K562 (cell line): ENCODE measurements around the gene NUDT6. TPM values are rescaled to one million over a fixed set of nuclear protein-coding genes. Genes with fewer than 3 reads are reported as not detected.

ENCODE experiments used
- ATAC-seq: fragments of 200-7000 bp; cut with Tn5 transposase; 3 replicates; pipeline ENCODE4 v1.9.1; 2020; ENCODE audit warnings: moderate library complexity
- BruUV-seq: library from RNA; stranded (reverse); fragments of 400-500 nt; replicated peaks from 2 replicates; lab custom pipeline; 2021; lab: Mats Ljungman, UMichigan
- CTCF ChIA-PET: fragments of 300-600 bp; formaldehyde crosslinking; extraction: SDS; loops from one replicate; lab custom pipeline; 2021; ENCODE audit warnings: low intra/inter-chr PET ratio; lab: Yijun Ruan, JAX
- POLR2A ChIA-PET: fragments of 300-600, 350-650 bp; sonication (Branson Sonifier 250); formaldehyde crosslinking; extraction: SDS; loops from one replicate; lab custom pipeline; 2021; ENCODE audit warnings: antibody characterized with exemption, inconsistent platforms; lab: Yijun Ruan, JAX
- DNase-seq, 4 experiments: peaks; one replicate each; pipeline versions ENCODE4 v3.0.0 to v3.0.0-alpha.2; 2011 to 2018; ENCODE audit warnings: low spot score in 3 of 4, mixed read lengths in 3 of 4; ENCODE audit errors: extremely low read depth in 1 of 4
- FAIRE-seq: peaks from 2 replicates; lab custom pipeline; 2011; peaks lifted over from hg19 to GRCh38; lab: Jason Lieb, UNC
- H2AFZ ChIP-seq: 2 replicates; pipeline ENCODE4 v1.6.0; 2011; ENCODE audit warnings: low read depth, low read length, control low read depth, inconsistent platforms
- H3K27ac ChIP-seq: fragments of 200-600 bp; 3 replicates; pipeline ENCODE4 v1.8.0; 2011; ENCODE audit warnings: low read depth, mild to moderate bottlenecking, control low read depth, inconsistent platforms, low read length, moderate library complexity, mixed read lengths; ENCODE audit errors: extremely low read depth
- H3K27me3 ChIP-seq, 2 experiments: fragments of 300-600 bp in 1 of 2; 2 replicates in 1 of 2; 3 replicates in 1 of 2; pipeline versions ENCODE4 v1.6.0 to v1.8.0; 2011; ENCODE audit warnings: inconsistent platforms in 2 of 2, low read length in 2 of 2, mild to moderate bottlenecking in 1 of 2, mixed read lengths in 1 of 2, moderate library complexity in 1 of 2; ENCODE audit not compliant: control insufficient read depth in 2 of 2, insufficient read depth in 2 of 2
- H3K36me3 ChIP-seq: fragments of 300-600 bp; 3 replicates; pipeline ENCODE4 v1.8.0; 2011; ENCODE audit warnings: mild to moderate bottlenecking, low read length, inconsistent platforms; ENCODE audit not compliant: control insufficient read depth, insufficient read depth
- H3K4me1 ChIP-seq, 2 experiments: fragments of 200-600 bp in 1 of 2; replicated peaks in 1 of 2; 2 replicates in 1 of 2; 3 replicates in 1 of 2; pipeline versions ENCODE4 v1.5.1 to v1.8.0; 2011; ENCODE audit warnings: inconsistent platforms in 2 of 2, low read length in 2 of 2, mild to moderate bottlenecking in 1 of 2, mixed read lengths in 1 of 2, moderate library complexity in 1 of 2; ENCODE audit not compliant: control insufficient read depth in 2 of 2, insufficient read depth in 2 of 2
- H3K4me2 ChIP-seq: 2 replicates; pipeline ENCODE4 v1.6.1; 2011; ENCODE audit warnings: low read length, control low read depth, inconsistent platforms, mixed read lengths; ENCODE audit not compliant: insufficient read depth
- H3K4me3 ChIP-seq: fragments of 200-600 bp; sonication (generic), shearing (Covaris generic); 2 replicates; pipeline ENCODE4 v1.5.1; 2016; ENCODE audit warnings: control low read depth, inconsistent platforms
- H3K79me2 ChIP-seq: fragments of 200-600 bp; 3 replicates; pipeline ENCODE4 v1.8.0; 2011; ENCODE audit warnings: low read length, inconsistent platforms; ENCODE audit not compliant: control insufficient read depth, insufficient read depth
- H3K9ac ChIP-seq, 2 experiments: 2 replicates each; pipeline versions ENCODE4 v1.6.0 to v1.6.1; 2011; ENCODE audit warnings: low read depth in 2 of 2, low read length in 2 of 2, control low read depth in 1 of 2, inconsistent platforms in 1 of 2, mild to moderate bottlenecking in 1 of 2, mixed read lengths in 1 of 2; ENCODE audit not compliant: insufficient read depth in 1 of 2
- H3K9me1 ChIP-seq: one replicate; pipeline ENCODE4 v1.6.0; 2011; ENCODE audit warnings: inconsistent platforms, mild to moderate bottlenecking, low read length, moderate library complexity; ENCODE audit not compliant: control insufficient read depth, insufficient read depth
- H3K9me3 ChIP-seq: replicated peaks from 2 replicates; pipeline ENCODE4 v1.5.1; 2011; ENCODE audit warnings: low read depth, low read length, inconsistent platforms; ENCODE audit not compliant: control insufficient read depth, insufficient read depth
- H4K20me1 ChIP-seq: replicated peaks from 2 replicates; pipeline ENCODE4 v1.6.1; 2011; ENCODE audit warnings: low read length, inconsistent platforms, mixed read lengths; ENCODE audit not compliant: control insufficient read depth, insufficient read depth
- CEBPZ ChIP-seq: fragments of 150-350 bp; IDR thresholded peaks from 2 replicates; pipeline ENCODE4 v1.6.1; 2014; ENCODE audit warnings: low read depth, mild to moderate bottlenecking, low read length, borderline replicate concordance
- HNRNPH1 ChIP-seq: fragments of 200-400 bp; formaldehyde crosslinking; optimal IDR thresholded peaks from 2 replicates; pipeline ENCODE3; 2017; ENCODE audit warnings: low read depth, mild to moderate bottlenecking, low read length, moderate library complexity
- HOXB6 ChIP-seq: fragments of 250-450 bp; sonication (Bioruptor Pico); IDR thresholded peaks from 2 replicates; pipeline ENCODE4 v1.5.1; 2022; ENCODE audit warnings: mild to moderate bottlenecking, borderline replicate concordance
- OTX1 ChIP-seq: fragments of 450-650 bp; formaldehyde crosslinking; IDR thresholded peaks from 2 replicates; pipeline ENCODE4 v1.4.0; 2022; ENCODE audit warnings: mild to moderate bottlenecking
- PURB ChIP-seq: sonication (generic); formaldehyde crosslinking; IDR thresholded peaks from 2 replicates; pipeline ENCODE4 v1.9.0; 2021; ENCODE audit warnings: low read depth, mild to moderate bottlenecking, missing genetic modification reagents
- RCOR1 ChIP-seq, 2 experiments: IDR thresholded peaks; 2 replicates each; pipeline ENCODE4 v1.6.1; 2012; ENCODE audit warnings: low read depth in 2 of 2, low read length in 2 of 2, borderline replicate concordance in 1 of 2, improper control_type of control experiment in 1 of 2
- SRSF9 ChIP-seq: fragments of 200-400 bp; formaldehyde crosslinking; IDR thresholded peaks from 2 replicates; pipeline ENCODE4 v1.6.1; 2017; ENCODE audit warnings: low read depth, low read length, borderline replicate concordance
- ZBTB33 ChIP-seq: sonication (generic); formaldehyde crosslinking; IDR thresholded peaks from 2 replicates; pipeline ENCODE4 v1.8.1; 2023; ENCODE audit warnings: mild to moderate bottlenecking, missing genetic modification reagents
- ZNF146 ChIP-seq: IDR thresholded peaks from one replicate; pipeline ENCODE4 v1.6.1; 2018; ENCODE audit warnings: missing compliant biosample characterization; ENCODE audit not compliant: unreplicated experiment
- ZNF551 ChIP-seq: fragments of 250-450 bp; sonication (Bioruptor Pico); IDR thresholded peaks from 2 replicates; pipeline ENCODE4 v1.5.0; 2021; ENCODE audit warnings: mild to moderate bottlenecking, moderate library complexity
- WGBS: fragments of 100-300 bp; shearing (Covaris generic); methylation state at CpG from one replicate; pipeline ENCODE4 v1.1.6; 2016; ENCODE audit warnings: low coverage, mixed read lengths; ENCODE audit not compliant: insufficient coverage; ENCODE audit errors: missing lambda C conversion rate; 5-methylcytosine and 5-hydroxymethylcytosine counted together
- in situ Hi-C: fragments of 300-500 bp; cut with MboI; formaldehyde crosslinking; loops from 4 replicates; pipeline ENCODE4 v1.15.0; 2018; ENCODE audit warnings: inconsistent platforms, mixed read lengths
- intact Hi-C: fragments of 100-400 bp; cut with micrococcal nuclease; formaldehyde crosslinking; loops from 2 replicates; pipeline ENCODE4 v1.14.2; 2022
- polyA plus RNA-seq, 8 experiments: library from polyadenylated mRNA; depleted of rRNA in 4 of 8; stranded (reverse) in 5 of 8; unstranded in 3 of 8; fragments of >200 nt; fragmentation: Nextera tagmentation in 2 of 8; fragmentation: Illumina TruSeq in 1 of 8; extraction: Ambion mirVana in 2 of 8; extraction: Trizol in 1 of 8; gene quantifications; 2 replicates each; pipeline versions ENCODE4 v1.2.1 to v1.2.3, GENCODE V29; 2011 to 2014; ENCODE audit warnings: inconsistent platforms in 1 of 8, missing spikeins in 1 of 8
- total RNA-seq, 7 experiments: library from RNA; depleted of rRNA in 6 of 7; stranded (reverse); fragments of >200 nt in 6 of 7; fragmentation: Illumina TruSeq in 2 of 7; extraction: Trizol in 2 of 7; gene quantifications; 2 replicates each; pipeline versions ENCODE4 v1.2.1 to v1.2.3, GENCODE V29; 2011 to 2021; ENCODE audit warnings: low replicate concordance in 1 of 7

NUDT6 gene
- total and polyA plus RNA-seq, 9 of the 15 experiments (the other 6 are each of a cell fraction or from before 2014, with no cell fraction given) = 9.4 to 18.1 (median 13.4) TPM

GRCh38 chr4:122890147-122890795 lies 32.1 kb downstream of the NUDT6 start:
- ATAC-seq = no peak
- POLR2A ChIA-PET = no interaction called here
- FAIRE-seq = no peak
- DNase-seq = no peak
- WGBS = 74% methylated on average over 2 of the region's 2 CpGs
- H3K36me3 ChIP-seq = peaks cover 31% of the 10 kb centered on the region; the same call in 1 of the 3 replicates
- no TSS peak for BruUV-seq
- H3K79me2 ChIP-seq = no peaks in the 10 kb centered on the region
- H4K20me1 ChIP-seq = no peaks in the 10 kb centered on the region
- no peak overlapping the region for H3K4me2 ChIP-seq
- CTCF ChIA-PET = no interaction called here
- H3K4me1 ChIP-seq = no peaks in the 10 kb centered on the region
- no peaks in the 10 kb centered on the region for H3K9me1 ChIP-seq
- intact Hi-C loops = no loop called here
- in situ Hi-C loops = no loop called here
- no peak overlapping the region for H3K9ac ChIP-seq
- no peak overlapping the region for H3K27ac ChIP-seq
- no peak overlapping the region for H2AFZ ChIP-seq
- no peaks in the 10 kb centered on the region for H3K27me3 ChIP-seq
- H3K9me3 ChIP-seq = no peaks in the 10 kb centered on the region
- no peak for TF ChIP-seq ZBTB33 (CRISPR knock-in tag)
- H3K4me3 ChIP-seq = no peak overlapping the region

- Histone ChIP-seq H3K9me3 (no peaks in the 10 kb centered on the region), H3K27ac (no peak overlapping the region), H3K9ac (no peak overlapping the region), H3K4me3 (no peak overlapping the region), H2AFZ (no peak overlapping the region), H3K9me1 (no peaks in the 10 kb centered on the region), H4K20me1 (no peaks in the 10 kb centered on the region), H3K4me1 (no peaks in the 10 kb centered on the region), H3K27me3 (no peaks in the 10 kb centered on the region), H3K36me3 (peaks cover 28% of the 10 kb centered on the region; the same call in 1 of the 3 replicates), H3K79me2 (no peaks in the 10 kb centered on the region), H3K4me2 (no peak overlapping the region)
- POLR2A ChIA-PET = no interaction called here
- CTCF ChIA-PET = no interaction called here
- ATAC-seq (no peak), DNase-seq (no peak), FAIRE-seq (no peak)
- intact Hi-C loops (no loop called here), in situ Hi-C loops (no loop called here)
- 94% methylated on average over 1 of the region's 1 CpG for WGBS
- BruUV-seq = no TSS peak
- TF ChIP-seq HOXB6 (CRISPR knock-in tag) = no peak
- TF ChIP-seq SRSF9 = no peak
- TF ChIP-seq CEBPZ = no peak
- TF ChIP-seq ZNF551 (CRISPR knock-in tag) = no peak
- no peak for TF ChIP-seq OTX1
- TF ChIP-seq RCOR1 (IDR thresholded peaks at IDR 0.05; ENCODE audit: borderline replicate concordance in 1 of 2, low read depth in 2 of 2, low read length in 2 of 2) = no peak
- no peak for TF ChIP-seq PURB (CRISPR knock-in tag)
- no peak for TF ChIP-seq ZNF146 (CRISPR knock-in tag)
- no peak for TF ChIP-seq HNRNPH1
These were observed 32.7 kb downstream of the NUDT6 start for GRCh38 chr4:122889726-122890125.
